OCI-LY3 (cell line): ENCODE results near the gene PI4K2B.

Experiments used
- H2AFZ ChIP-seq: fragments of 200-600, 300-600 bp; shearing (Covaris generic); 2 replicates; pipeline ENCODE4 v1.6.0; 2014; ENCODE audit warnings: antibody characterized with exemption, low read depth, low read length
- H3K27ac ChIP-seq: fragments of 200-600, 300-600 bp; sonication (generic); 2 replicates; pipeline ENCODE4 v1.5.1; 2014; ENCODE audit warnings: mild to moderate bottlenecking, low read length, moderate library complexity, mixed read lengths
- H3K27me3 ChIP-seq: fragments of 200-600, 300-600 bp; sonication (generic); 2 replicates; pipeline ENCODE4 v1.6.1; 2014; ENCODE audit warnings: low read depth, low read length, mixed read lengths
- H3K36me3 ChIP-seq: fragments of 200-600, 300-600 bp; sonication (generic); replicated peaks from 2 replicates; pipeline ENCODE3; 2014; ENCODE audit warnings: low read depth, low read length, mixed read lengths
- H3K4me1 ChIP-seq: fragments of 300-600, 200-600 bp; sonication (generic); 2 replicates; pipeline ENCODE4 v1.6.1; 2014; ENCODE audit warnings: low read length, mixed read lengths
- H3K4me2 ChIP-seq: fragments of 200-600, 300-600 bp; sonication (generic); 2 replicates; pipeline ENCODE4 v1.6.1; 2014; ENCODE audit warnings: low read length, mixed read lengths
- H3K4me3 ChIP-seq: fragments of 300-600, 200-600 bp; sonication (generic); 2 replicates; pipeline ENCODE4 v1.5.1; 2014; ENCODE audit warnings: antibody characterized with exemption, mild to moderate bottlenecking, low read length, moderate library complexity
- H3K79me2 ChIP-seq: fragments of 300-600, 200-600 bp; shearing (Covaris generic); 2 replicates; pipeline ENCODE4 v1.6.1; 2014; ENCODE audit warnings: mild to moderate bottlenecking, low read length, mixed read lengths
- H3K9ac ChIP-seq: fragments of 300-600, 200-600 bp; shearing (Covaris generic); 2 replicates; pipeline ENCODE4 v1.6.0; 2014; ENCODE audit warnings: mild to moderate bottlenecking, low read length, moderate library complexity
- H3K9me3 ChIP-seq: fragments of 200-600, 300-600 bp; shearing (Covaris generic); 2 replicates; pipeline ENCODE4 v1.6.1; 2014; ENCODE audit warnings: low read length, mixed read lengths; ENCODE audit not compliant: insufficient read depth
- H4K20me1 ChIP-seq: fragments of 200-600, 300-600 bp; sonication (generic); 2 replicates; pipeline ENCODE4 v1.6.1; 2016; ENCODE audit warnings: low read length, mixed read lengths; ENCODE audit not compliant: insufficient read depth
- EZH2phosphoT487 ChIP-seq: fragments of 200-600 bp; shearing (Covaris generic); IDR thresholded peaks from 2 replicates; pipeline ENCODE4 v1.6.1; 2018; ENCODE audit warnings: antibody characterized with exemption, mixed run types, low read depth
- TF ChIP-seq, protein P1 (sequence below): fragments of 200-600, 300-600 bp; sonication (generic); IDR thresholded peaks from 2 replicates; pipeline ENCODE4 v1.5.1; 2014; ENCODE audit warnings: antibody characterized with exemption, low read length, low read depth

PI4K2B gene

DNA sequence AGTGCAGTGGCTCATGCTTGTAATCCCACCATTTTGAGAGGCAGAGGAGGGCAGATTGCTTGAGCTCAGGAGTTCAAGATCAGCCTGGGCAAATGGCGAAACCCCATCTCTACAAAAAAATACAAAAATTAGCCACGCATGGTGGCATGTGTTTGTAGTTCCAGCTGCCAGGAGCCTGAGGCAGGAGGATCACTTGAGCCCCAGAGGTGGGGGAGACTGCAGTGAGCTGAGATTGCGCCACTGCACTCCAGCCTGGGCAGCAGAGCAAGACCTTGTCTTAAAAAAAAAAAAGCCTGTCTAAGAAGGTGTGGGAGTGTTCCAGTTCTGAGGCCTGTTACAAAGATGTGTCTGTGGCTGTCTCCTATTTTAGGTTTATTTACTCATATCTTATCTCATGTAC is 38.0 kb downstream of the PI4K2B start:
- no peaks in the 10 kb centered on the region for H3K9me3 ChIP-seq
- no peaks in the 10 kb centered on the region for H3K79me2 ChIP-seq

DNA sequence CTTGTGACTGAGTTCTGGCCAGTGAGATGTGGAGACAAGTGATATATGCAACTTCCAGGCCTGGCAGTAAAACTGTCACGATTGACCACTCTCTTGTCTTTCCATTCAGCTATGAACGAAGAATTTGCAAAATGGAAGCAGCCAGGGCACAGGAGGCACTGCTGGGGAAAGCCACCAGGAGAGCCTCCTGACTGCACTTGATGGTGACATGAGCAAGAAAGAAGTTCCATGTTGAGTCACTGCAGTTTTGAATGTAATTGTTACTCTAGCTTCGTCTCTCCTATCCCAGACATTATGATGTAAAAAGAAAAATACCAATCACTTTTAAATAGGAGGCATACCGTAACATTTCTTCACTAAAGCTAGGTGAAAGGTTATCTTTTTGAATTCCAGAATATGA is 46.4 kb downstream of the PI4K2B start:
- Histone ChIP-seq H3K9me3 (no peaks in the 10 kb centered on the region), H3K9ac (no peak overlapping the region), H2AFZ (no peak overlapping the region), H4K20me1 (no peaks in the 10 kb centered on the region), H3K4me2 (no peak overlapping the region), H3K79me2 (no peaks in the 10 kb centered on the region), H3K27ac (no peak overlapping the region), H3K4me1 (no peaks in the 10 kb centered on the region), H3K36me3 (peaks cover 20% of the 10 kb centered on the region), H3K4me3 (no peak overlapping the region), H3K27me3 (no peaks in the 10 kb centered on the region)
- TF ChIP-seq, protein P1, sequence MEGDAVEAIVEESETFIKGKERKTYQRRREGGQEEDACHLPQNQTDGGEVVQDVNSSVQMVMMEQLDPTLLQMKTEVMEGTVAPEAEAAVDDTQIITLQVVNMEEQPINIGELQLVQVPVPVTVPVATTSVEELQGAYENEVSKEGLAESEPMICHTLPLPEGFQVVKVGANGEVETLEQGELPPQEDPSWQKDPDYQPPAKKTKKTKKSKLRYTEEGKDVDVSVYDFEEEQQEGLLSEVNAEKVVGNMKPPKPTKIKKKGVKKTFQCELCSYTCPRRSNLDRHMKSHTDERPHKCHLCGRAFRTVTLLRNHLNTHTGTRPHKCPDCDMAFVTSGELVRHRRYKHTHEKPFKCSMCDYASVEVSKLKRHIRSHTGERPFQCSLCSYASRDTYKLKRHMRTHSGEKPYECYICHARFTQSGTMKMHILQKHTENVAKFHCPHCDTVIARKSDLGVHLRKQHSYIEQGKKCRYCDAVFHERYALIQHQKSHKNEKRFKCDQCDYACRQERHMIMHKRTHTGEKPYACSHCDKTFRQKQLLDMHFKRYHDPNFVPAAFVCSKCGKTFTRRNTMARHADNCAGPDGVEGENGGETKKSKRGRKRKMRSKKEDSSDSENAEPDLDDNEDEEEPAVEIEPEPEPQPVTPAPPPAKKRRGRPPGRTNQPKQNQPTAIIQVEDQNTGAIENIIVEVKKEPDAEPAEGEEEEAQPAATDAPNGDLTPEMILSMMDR, result no peak
- no peak for TF ChIP-seq EZH2phosphoT487

More for the DNA sequence above, 38.0 kb downstream of the PI4K2B start:
- Histone ChIP-seq H3K4me2 (no peak overlapping the region), H3K36me3 (peaks cover 12% of the 10 kb centered on the region), H3K4me1 (no peaks in the 10 kb centered on the region), H3K27me3 (no peaks in the 10 kb centered on the region), H3K4me3 (no peak overlapping the region), H4K20me1 (no peaks in the 10 kb centered on the region), H3K9ac (no peak overlapping the region), H3K27ac (no peak overlapping the region), H2AFZ (no peak overlapping the region)
- TF ChIP-seq, protein P1, result no peak
- TF ChIP-seq EZH2phosphoT487, result no peak

DNA sequence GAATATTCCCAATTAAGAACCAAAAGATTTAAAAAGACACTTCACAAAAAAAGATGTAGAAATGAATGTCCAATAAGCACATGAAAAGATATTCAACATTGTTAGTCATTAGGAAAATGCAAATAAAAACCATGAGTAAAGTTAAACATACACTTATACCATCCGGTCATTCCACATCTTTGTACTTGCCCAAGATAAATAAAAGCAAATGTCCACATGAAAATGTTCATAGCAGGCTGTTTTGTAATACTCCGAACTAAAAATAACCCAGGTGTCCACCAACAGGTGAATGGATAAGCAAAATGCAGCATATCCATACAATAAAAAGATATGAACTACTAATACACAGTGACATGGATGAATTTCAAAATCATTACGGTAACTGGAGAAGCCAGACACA is 50.1 kb downstream of the PI4K2B start:
- Histone ChIP-seq H3K79me2 (no peaks in the 10 kb centered on the region), H3K9me3 (no peaks in the 10 kb centered on the region), H3K27ac (no peak overlapping the region), H3K27me3 (no peaks in the 10 kb centered on the region), H3K4me1 (no peaks in the 10 kb centered on the region), H3K36me3 (peaks cover 15% of the 10 kb centered on the region), H3K4me2 (no peak overlapping the region), H3K4me3 (no peak overlapping the region), H4K20me1 (no peaks in the 10 kb centered on the region), H2AFZ (no peak overlapping the region), H3K9ac (no peak overlapping the region)
- TF ChIP-seq EZH2phosphoT487, result no peak
- TF ChIP-seq, protein P1, result no peak

DNA sequence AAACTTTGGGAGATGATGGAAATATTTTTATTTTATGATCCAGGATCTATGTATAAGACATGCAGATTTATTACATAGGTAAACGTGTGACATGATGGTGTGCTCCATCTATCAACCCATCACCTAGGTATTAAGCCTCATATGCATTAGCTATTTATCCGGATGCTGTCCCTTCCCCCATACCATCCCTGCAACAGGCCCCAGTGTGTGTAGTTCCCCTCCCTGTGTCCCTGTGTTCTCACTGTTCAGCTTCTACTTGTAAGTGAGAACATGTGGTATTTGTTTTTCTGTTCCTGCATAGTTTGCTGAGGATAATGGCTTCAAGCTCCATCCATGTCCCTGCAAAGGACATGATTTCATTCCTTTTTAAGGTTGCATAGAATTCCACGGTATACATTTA is 50.6 kb downstream of the PI4K2B start:
- Histone ChIP-seq H3K36me3 (peaks cover 15% of the 10 kb centered on the region), H3K79me2 (no peaks in the 10 kb centered on the region), H3K4me2 (no peak overlapping the region), H2AFZ (no peak overlapping the region), H3K4me3 (no peak overlapping the region), H4K20me1 (no peaks in the 10 kb centered on the region), H3K27me3 (no peaks in the 10 kb centered on the region), H3K9ac (no peak overlapping the region), H3K9me3 (no peaks in the 10 kb centered on the region), H3K27ac (no peak overlapping the region), H3K4me1 (no peaks in the 10 kb centered on the region)
- no peak for TF ChIP-seq EZH2phosphoT487
- TF ChIP-seq, protein P1, result no peak
